CD4-positive, alpha-beta T cell treated with Interleukin-4 for 4 hours (primary cell): ENCODE measurements around the gene ARL14EP.

ENCODE experiments used
- DNase-seq: peaks from one replicate; pipeline ENCODE4 v3.0.0-alpha.2; 2020

Gene ARL14EP

GRCh38 chr11:30328681-30329080, 5.8 kb downstream of the ARL14EP start:
- DNase-seq, result no peak

GRCh38 chr11:30329150-30329940, 6.4 kb downstream of the ARL14EP start:
- no peak for DNase-seq

GRCh38 chr11:30333405-30333804, 10.5 kb downstream of the ARL14EP start:
- peak; percentile 21 for DNase-seq

DNA sequence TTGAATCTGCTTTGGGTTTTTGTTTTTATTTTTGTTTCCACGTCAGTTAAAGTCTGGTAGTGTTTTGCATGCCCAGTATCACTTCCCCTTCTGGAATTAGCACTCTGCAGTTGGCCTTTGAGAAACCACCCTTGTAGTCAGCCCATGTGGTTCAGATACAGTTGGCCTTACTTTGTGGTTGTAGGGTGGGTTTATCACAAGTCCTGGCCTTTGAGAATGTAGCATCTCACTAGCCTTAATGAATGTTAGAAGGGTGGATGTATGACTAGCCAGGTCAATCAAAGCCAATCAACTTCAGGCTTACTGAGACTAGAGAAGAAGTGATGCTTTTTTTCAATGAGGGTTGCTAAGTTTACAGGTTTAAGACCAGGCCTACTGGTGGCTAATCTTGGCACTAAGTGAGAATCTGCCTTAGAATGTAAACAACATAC, 19.8 kb downstream of the ARL14EP start:
- no peak for DNase-seq

DNA sequence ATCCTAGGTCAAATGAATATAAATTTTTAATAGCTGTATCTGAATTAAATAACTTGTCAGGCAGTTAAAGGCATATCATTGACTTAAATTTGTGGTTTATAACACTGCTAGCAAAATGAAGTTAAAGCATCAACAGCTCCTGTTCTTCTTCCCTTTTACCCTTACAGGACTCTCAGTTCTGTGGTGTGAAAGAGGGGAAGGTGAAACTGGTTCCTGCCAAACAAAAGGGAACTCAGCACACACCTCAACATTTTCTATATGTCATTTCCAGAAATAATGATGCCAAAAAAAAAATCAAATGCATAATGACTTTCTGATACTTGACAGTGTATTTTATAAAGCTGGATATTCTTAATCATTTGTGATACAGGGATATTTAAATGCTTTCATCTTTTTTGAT, 21.2 kb downstream of the ARL14EP start:
- no peak for DNase-seq

GRCh38 chr11:30345644-30346043, 22.7 kb downstream of the ARL14EP start:
- no peak for DNase-seq

DNA sequence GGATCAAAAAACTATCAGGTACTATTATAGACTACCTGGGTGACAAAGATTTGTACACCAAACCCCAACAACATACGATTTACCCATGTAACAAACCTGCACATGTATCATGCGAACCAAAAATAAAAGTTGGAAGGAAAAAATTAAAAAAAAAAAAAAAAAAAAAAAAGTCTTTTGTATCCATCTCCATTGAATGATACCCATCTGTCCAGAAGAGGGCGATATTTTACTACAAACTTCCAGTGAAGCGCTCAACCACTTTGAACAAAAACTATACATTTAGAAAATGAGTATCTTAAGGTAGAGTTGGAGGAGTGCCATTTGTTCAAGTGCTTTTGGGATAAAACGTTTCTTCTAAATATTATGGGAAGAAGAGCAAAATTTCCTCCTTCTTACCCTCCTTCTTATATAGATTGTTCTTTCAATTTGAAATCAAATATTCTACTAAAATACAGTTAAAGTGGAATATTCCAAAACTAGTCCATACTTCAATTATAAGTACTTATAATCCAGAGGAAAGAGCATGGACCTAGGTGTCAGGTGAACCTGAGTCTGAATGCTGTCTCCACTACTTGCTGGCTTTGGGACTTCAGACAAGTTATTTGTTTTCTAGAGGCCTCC, 23.3 kb downstream of the ARL14EP start:
- DNase-seq, result peak; percentile 66

GRCh38 chr11:30348035-30348434, 25.1 kb downstream of the ARL14EP start:
- no peak for DNase-seq

DNA sequence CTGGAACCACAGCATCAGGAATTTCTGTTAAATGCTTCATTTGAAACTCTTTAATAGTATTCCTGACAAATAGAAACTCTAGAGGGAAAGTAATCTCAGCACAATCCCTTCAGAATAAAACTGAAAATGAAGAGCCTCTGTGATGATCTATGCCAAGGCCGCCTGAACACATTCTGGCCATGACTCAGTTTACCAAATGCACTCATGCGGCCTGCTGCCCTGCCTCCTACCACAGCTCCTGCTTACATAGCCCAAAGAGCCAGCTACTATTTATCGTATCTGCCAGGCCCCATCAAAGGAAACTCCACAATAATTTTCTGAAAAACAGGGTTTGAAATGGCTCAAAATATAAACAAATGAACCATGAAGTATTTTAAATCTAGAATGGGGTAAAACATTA, 27.0 kb downstream of the ARL14EP start:
- DNase-seq, result no peak

DNA sequence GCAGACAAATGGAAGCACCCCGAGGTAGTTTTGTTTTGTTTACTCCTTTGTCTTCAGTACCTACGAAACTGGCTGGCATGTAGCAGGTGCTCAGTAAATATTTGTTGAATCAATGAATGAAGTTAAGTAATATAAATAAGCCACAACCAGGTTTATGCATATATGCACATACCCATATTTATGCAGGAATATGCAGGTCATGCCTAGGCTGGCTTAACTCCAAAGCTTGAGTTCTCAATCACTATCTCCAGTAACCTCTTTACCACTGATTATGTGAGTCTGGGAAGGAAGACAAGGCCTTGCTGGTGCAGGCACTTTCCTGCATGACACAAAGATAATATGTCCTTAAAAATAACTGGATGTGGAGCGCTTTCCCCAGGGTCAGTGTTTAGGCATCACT, 27.5 kb downstream of the ARL14EP start:
- DNase-seq, result no peak

DNA sequence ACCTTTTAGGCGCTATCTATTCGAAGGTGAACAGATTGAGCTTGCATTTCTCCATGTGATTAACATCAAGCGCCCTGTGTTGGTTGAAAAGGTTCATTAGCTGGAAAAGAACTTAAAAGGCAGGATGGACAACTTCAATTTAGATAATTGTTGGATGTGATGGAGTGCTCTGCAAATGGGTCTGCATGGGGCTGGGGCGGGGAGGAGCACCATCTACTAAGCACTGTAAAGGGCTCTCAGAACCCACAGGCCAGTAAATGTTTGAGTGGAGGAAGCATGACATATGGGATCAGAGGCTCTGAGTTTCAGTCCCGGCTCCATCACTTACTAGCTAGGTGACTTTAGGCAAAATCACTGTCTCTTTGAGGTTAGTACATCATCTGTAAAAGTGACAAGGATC, 28.2 kb downstream of the ARL14EP start:
- DNase-seq, result no peak

DNA sequence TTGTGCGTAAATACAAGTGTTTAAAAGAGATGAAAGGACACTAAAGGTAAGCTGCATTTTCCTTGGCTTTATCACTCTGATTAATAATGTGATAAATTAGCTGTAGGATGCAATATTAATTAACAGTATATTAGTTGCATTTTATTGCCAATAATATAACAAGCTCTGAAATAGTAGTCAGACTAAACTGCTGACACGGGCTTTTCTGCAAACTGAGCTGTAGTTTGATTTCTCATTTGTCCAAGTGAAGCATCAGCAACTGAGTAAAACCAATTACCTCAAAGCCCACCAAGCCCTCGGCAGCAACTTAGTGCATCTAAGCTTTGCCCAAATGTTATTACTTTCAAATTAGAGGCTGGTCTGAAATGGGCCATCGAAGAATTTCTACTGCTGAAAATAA, 33.5 kb downstream of the ARL14EP start:
- no peak for DNase-seq

DNA sequence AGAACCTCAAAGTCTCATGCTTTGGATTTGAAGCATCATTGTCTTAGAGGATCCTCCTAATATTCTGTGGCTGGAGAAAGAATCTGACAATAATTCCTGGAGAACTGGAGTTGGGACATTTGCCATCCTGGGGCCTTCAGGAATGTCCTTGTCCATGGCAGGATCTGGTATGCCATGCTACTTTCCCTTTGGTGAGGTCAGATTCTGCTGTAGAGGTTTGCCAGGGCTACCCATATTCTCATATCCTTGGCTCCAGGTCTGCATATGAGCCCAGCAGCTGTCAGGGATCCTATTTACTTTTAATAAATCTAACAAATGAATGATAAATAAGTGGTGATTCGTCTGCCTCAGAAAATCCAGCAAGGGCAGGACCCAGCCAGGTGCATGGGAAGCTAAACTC, 35.0 kb downstream of the ARL14EP start:
- DNase-seq, result no peak

DNA sequence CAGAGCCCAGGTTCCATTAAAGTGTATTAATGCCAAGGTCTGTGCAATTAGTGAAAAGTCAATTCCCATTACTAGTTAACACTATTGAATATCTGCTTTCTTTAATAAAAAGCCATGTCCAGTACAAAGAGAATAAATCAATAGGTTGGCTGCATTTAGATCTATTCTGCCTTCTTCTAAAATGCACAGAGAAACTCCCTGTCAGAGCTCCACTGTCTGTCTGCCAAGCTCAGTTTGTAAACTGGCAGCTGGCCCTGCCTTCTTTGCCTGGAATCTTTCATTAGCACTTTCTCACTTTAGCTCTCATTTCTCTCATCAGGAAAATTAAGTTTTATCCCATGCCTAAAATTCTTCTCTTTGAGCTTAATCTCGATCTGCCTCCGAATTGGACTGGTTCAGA, 35.6 kb downstream of the ARL14EP start:
- no peak for DNase-seq

- no peak for DNase-seq
Observed at GRCh38 chr11:30360741-30361140, 37.8 kb downstream of the ARL14EP start.

DNA sequence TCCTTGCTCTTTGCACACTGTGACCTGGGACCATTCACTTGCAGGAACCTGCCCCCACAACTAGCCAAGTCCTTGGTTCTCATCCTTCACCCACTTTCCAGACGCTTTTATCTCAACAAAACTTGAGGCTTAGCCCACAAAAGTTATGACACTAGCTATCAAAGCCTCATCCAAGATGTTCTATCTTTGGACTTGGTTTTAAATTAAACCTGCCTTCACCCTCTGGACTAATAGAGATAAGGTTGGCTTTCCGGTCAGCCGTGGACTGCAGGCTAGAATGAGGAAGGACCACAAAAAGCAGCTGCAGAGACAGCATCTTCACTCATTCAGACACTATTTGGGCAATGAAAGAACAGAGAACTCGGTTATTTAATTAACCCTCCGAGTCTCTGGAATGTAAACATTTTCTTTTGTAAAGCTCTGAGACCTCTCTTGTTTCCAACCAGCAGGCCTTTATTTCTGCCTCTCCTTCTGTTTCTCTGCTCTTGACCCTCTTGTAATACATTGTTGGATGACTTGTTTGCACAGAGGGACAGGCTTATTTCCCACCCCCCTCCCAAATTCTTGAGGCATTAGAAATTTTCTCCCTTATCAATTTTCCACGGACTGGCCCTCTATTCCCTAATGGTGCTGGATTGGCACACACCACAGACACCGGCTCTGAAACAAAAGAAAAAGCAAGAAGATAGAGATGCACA, 41.4 kb downstream of the ARL14EP start:
- DNase-seq, result no peak

DNA sequence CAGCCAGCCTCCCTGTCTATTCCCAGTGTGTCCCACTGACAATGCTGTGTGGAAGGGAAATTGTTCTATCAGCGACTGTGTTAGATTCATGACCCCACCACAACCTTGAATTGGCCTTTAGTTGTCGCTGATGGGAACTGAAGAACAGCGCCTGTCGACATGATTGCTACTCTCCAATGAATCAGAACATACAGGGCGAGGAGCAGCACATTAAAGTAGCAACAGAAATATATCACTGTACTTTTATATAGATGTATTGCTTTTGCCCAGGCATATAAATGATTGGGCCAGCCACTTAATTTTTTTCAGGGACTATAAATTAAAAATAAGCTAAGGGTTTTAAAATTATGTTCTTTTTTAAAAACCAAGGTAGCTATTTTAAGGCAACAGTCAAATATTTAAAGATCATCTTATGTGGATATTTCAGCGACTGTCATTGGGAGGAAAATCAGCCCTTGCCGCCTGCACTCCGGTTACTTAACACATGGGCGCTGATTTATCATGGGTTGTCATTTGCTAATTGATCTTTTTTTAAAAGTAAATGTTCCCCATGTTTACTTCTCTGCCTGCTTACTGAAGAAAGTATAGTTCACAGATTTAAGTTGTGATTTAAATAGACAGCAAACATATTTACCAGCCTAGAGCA, 42.1 kb downstream of the ARL14EP start:
- no peak for DNase-seq

- no peak for DNase-seq
Observed at GRCh38 chr11:30365793-30366517, 43.1 kb downstream of the ARL14EP start.

DNA sequence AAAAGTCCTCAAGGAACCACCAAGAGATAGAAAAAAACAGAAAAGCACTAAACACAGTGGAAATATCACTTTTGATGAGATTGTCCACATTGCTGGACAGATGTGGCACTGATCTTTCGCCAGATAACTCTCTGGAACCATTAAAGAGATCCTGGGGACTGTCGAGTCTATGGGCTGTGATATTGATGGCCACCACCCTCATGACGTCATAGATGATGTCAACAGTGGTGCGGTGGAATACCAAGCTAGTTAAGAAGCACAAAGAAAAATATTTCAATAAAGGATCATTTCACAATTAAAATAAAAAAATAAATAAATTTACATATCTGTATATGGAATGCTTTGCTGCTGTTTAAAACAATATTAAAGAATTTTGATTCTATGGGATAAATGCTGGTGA, 45.5 kb downstream of the ARL14EP start:
- no peak for DNase-seq

DNA sequence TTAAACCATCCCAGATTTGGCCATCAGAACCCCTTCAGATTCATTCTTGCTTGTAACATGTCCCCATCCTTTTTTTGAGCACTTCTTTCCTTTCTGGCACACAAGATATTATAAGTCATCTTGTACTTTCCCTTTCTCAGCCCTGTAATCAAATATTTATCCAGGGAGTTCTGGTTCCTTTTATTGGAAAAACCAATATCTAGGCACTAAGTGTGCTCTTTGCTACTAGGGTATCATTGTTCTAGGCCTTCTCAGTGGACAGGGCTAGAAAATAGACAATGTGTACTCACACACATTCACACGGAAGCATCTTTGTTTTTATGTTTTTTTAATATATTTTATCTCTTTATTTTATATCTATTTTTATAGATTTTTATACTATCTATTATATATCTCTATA, 47.3 kb downstream of the ARL14EP start:
- DNase-seq, result no peak

GRCh38 chr11:30377347-30377746, 54.4 kb downstream of the ARL14EP start:
- no peak for DNase-seq

DNA sequence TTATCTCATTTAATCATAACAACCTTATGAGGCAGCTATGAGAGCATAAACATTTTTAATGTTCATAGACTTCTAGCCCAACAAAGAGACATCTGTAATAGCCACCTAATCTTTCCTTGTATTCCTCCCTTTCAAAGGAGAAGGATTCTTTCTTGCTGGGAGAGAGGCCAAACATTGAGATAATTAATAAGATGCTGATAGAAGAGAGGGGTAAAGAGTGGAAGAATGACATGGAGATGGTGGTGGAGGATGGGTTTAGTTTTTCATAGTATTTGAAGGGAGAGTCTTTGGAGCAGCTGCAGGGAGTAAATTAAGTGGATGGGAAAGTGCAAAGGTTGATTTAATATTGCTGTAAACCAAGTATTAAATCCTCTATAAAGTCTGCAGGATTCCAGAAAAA, 57.9 kb downstream of the ARL14EP start:
- DNase-seq, result no peak

DNA sequence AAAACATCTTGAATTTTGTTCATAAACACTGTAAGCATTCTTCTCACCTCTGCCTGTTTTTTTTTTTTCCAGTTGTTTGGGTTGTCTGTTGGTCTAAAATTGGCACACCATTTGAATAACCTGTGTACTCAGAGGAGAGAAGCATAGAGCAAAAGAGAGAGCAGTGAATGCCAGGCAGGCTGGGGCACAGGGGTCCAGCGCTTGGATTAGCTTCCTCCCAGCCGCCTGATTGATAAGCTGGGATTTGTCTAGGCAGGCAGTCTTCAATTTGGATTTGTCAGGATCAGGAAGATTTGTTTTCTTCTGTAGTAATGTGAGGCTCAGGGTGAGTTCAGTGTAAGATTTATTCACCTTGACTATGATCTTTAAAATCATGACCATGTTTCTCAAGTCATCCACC, 59.0 kb downstream of the ARL14EP start:
- no peak for DNase-seq
